Fibroblast of mammary gland (primary cell): ENCODE measurements around the gene USP21.

Experiments used
- DNase-seq: peaks from one replicate; pipeline ENCODE4 v3.0.0-alpha.2; 2010; ENCODE audit warnings: low read depth
- H3K4me3 ChIP-seq: 2 replicates; pipeline ENCODE4 v1.5.1; 2011; ENCODE audit warnings: low read depth, mild to moderate bottlenecking, low read length, moderate library complexity; ENCODE audit not compliant: control insufficient read depth
- TF ChIP-seq, protein P1 (sequence below): conservative IDR thresholded peaks from 2 replicates; pipeline ENCODE4 v1.5.1; 2011; ENCODE audit warnings: low read depth, low read length, inconsistent platforms; ENCODE audit not compliant: control insufficient read depth, insufficient read depth

The USP21 gene

GRCh38 chr1:161185282-161185682 is 26.0 kb downstream of the USP21 start:
- DNase-seq = peak; percentile 92

GRCh38 chr1:161185732-161186311 is 26.5 kb downstream of the USP21 start:
- H3K4me3 ChIP-seq = no peak overlapping the region
- TF ChIP-seq, protein P1, sequence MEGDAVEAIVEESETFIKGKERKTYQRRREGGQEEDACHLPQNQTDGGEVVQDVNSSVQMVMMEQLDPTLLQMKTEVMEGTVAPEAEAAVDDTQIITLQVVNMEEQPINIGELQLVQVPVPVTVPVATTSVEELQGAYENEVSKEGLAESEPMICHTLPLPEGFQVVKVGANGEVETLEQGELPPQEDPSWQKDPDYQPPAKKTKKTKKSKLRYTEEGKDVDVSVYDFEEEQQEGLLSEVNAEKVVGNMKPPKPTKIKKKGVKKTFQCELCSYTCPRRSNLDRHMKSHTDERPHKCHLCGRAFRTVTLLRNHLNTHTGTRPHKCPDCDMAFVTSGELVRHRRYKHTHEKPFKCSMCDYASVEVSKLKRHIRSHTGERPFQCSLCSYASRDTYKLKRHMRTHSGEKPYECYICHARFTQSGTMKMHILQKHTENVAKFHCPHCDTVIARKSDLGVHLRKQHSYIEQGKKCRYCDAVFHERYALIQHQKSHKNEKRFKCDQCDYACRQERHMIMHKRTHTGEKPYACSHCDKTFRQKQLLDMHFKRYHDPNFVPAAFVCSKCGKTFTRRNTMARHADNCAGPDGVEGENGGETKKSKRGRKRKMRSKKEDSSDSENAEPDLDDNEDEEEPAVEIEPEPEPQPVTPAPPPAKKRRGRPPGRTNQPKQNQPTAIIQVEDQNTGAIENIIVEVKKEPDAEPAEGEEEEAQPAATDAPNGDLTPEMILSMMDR = no peak
- DNase-seq = peak; percentile 30

More at GRCh38 chr1:161185282-161185682, 26.0 kb downstream of the USP21 start:
- TF ChIP-seq, protein P1 = no peak
- H3K4me3 ChIP-seq = no peak overlapping the region

GRCh38 chr1:161187311-161187710 is 28.0 kb downstream of the USP21 start:
- TF ChIP-seq, protein P1 = no peak
- H3K4me3 ChIP-seq = no peak overlapping the region
- peak; percentile 24 for DNase-seq

DNA sequence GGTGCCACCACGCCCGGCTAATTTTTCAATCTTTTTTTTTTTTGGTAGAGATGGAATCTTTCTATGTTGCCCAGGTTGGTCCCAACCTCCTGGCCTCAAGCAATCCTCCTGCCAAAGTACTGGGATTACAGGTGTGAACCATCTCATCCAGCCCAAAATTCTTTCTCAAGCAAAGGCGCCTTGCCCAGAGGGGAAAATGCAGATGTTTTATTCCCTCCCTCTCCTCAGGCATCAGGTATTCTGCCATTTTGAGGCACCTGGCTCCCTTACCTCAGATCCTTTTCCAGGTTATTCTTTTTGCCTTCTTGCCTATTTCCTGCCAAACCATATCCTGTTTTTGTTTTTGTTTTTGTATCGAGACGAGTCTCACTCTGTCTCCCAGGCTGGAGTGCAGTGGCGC is 29.1 kb downstream of the USP21 start:
- TF ChIP-seq, protein P1 = no peak
- H3K4me3 ChIP-seq = no peak overlapping the region
- DNase-seq = no peak

DNA sequence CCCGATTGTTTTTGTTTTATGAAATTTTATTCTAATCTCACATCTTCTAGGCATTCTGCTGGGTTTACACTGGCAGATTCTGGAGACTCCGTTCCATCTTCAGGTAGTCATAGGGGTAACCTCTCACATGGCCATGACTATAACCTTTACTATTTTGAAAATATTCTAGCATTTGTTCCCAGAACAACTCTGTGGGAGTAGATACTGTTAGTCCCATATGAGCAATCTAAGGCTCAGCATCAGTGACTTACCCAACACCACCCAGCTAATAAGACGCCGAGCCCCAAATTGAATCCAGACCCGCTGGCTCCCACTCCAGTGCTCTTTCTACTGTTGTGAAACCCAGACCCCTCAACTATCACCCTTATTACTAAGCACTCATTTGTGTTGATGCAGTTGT is 29.7 kb downstream of the USP21 start:
- TF ChIP-seq, protein P1 = no peak
- H3K4me3 ChIP-seq = no peak overlapping the region
- peak; percentile 99 for DNase-seq

- no peak overlapping the region for H3K4me3 ChIP-seq
- TF ChIP-seq, protein P1 = no peak
- DNase-seq = peak; percentile 33
Measured at GRCh38 chr1:161190962-161191521, 31.7 kb downstream of the USP21 start.
